HG02938 (cell line): ENCODE results near the gene AMOTL1.
"Not testable (repeated sequence)": the region's sequence is repeated elsewhere in the genome, so short reads cannot be mapped to it uniquely, and the experiment has no call there.

Source experiments
- ATAC-seq: cut with Tn5 transposase; IDR thresholded peaks from one replicate; pipeline ENCODE4 v1.9.1; 2021; ENCODE audit warnings: mild to moderate bottlenecking, moderate library complexity; ENCODE audit not compliant: unreplicated experiment

The AMOTL1 gene

GRCh38 chr11:94790197-94790596 lies 22.0 kb downstream of the AMOTL1 start:
- ATAC-seq, result no peak

- no peak for ATAC-seq
Observed at GRCh38 chr11:94790661-94791180, 22.6 kb downstream of the AMOTL1 start.

GRCh38 chr11:94791216-94791889 lies 23.2 kb downstream of the AMOTL1 start:
- ATAC-seq, result no peak

GRCh38 chr11:94791942-94792341 lies 23.8 kb downstream of the AMOTL1 start:
- ATAC-seq, result not testable (repeated sequence)

- no peak for ATAC-seq
Observed at GRCh38 chr11:94792451-94792850, 24.3 kb downstream of the AMOTL1 start.

- ATAC-seq, result no peak
Observed at GRCh38 chr11:94793002-94793401, 24.8 kb downstream of the AMOTL1 start.

GRCh38 chr11:94793822-94794221 lies 25.7 kb downstream of the AMOTL1 start:
- ATAC-seq, result no peak

GRCh38 chr11:94794287-94795168 lies 26.4 kb downstream of the AMOTL1 start:
- ATAC-seq, result no peak

- no peak for ATAC-seq
Observed at GRCh38 chr11:94795476-94796189, 27.5 kb downstream of the AMOTL1 start.

- no peak for ATAC-seq
Observed at GRCh38 chr11:94796190-94796580, 28.0 kb downstream of the AMOTL1 start.

GRCh38 chr11:94796863-94797262 lies 28.7 kb downstream of the AMOTL1 start:
- ATAC-seq, result no peak

GRCh38 chr11:94799726-94800125 lies 31.6 kb downstream of the AMOTL1 start:
- ATAC-seq, result no peak

GRCh38 chr11:94800414-94800813 lies 32.3 kb downstream of the AMOTL1 start:
- ATAC-seq, result no peak

- no peak for ATAC-seq
Observed at GRCh38 chr11:94801866-94802460, 33.8 kb downstream of the AMOTL1 start.

GRCh38 chr11:94802501-94802900 lies 34.3 kb downstream of the AMOTL1 start:
- no peak for ATAC-seq

GRCh38 chr11:94803491-94803890 lies 35.3 kb downstream of the AMOTL1 start:
- no peak for ATAC-seq

GRCh38 chr11:94804874-94805273 lies 36.7 kb downstream of the AMOTL1 start:
- ATAC-seq, result no peak

GRCh38 chr11:94806014-94806413 lies 37.9 kb downstream of the AMOTL1 start:
- no peak for ATAC-seq

- ATAC-seq, result no peak
Observed at GRCh38 chr11:94806419-94806818, 38.3 kb downstream of the AMOTL1 start.

- no peak for ATAC-seq
Observed at GRCh38 chr11:94809251-94809650, 41.1 kb downstream of the AMOTL1 start.
